Kidney glomerular epithelial cell (primary cell): ENCODE measurements around the gene CLSTN2.

Experiments
- DNase-seq: peaks from one replicate; lab custom pipeline; 2025; lab: John Stamatoyannopoulos, UW

CLSTN2 gene

GRCh38 chr3:140341817-140342403 is 406.9 kb downstream of the CLSTN2 start:
- no peak for DNase-seq

GRCh38 chr3:140342668-140343067 is 407.7 kb downstream of the CLSTN2 start:
- no peak for DNase-seq

GRCh38 chr3:140343211-140344081 is 408.5 kb downstream of the CLSTN2 start:
- DNase-seq, result no peak

GRCh38 chr3:140344082-140344454 is 409.1 kb downstream of the CLSTN2 start:
- no peak for DNase-seq

GRCh38 chr3:140344601-140345205 is 409.7 kb downstream of the CLSTN2 start:
- no peak for DNase-seq

- no peak for DNase-seq
Observed at GRCh38 chr3:140347151-140347550, 412.2 kb downstream of the CLSTN2 start.

- no peak for DNase-seq
Observed at GRCh38 chr3:140349938-140350337, 415.0 kb downstream of the CLSTN2 start.

GRCh38 chr3:140351466-140351865 is 416.5 kb downstream of the CLSTN2 start:
- no peak for DNase-seq

GRCh38 chr3:140355481-140355880 is 420.5 kb downstream of the CLSTN2 start:
- no peak for DNase-seq

- peak; percentile 28 for DNase-seq
Observed at GRCh38 chr3:140358686-140359085, 423.7 kb downstream of the CLSTN2 start.

- no peak for DNase-seq
Observed at GRCh38 chr3:140359233-140359995, 424.4 kb downstream of the CLSTN2 start.

- DNase-seq, result no peak
Observed at GRCh38 chr3:140360332-140360731, 425.3 kb downstream of the CLSTN2 start.

- DNase-seq, result peak; percentile 29
Observed at GRCh38 chr3:140363801-140364200, 428.8 kb downstream of the CLSTN2 start.

- DNase-seq, result no peak
Observed at GRCh38 chr3:140365872-140366697, 431.1 kb downstream of the CLSTN2 start.

- no peak for DNase-seq
Observed at GRCh38 chr3:140368223-140368811, 433.3 kb downstream of the CLSTN2 start.

- no peak for DNase-seq
Observed at GRCh38 chr3:140370686-140371085, 435.7 kb downstream of the CLSTN2 start.

- no peak for DNase-seq
Observed at GRCh38 chr3:140373234-140373633, 438.2 kb downstream of the CLSTN2 start.

- DNase-seq, result no peak
Observed at GRCh38 chr3:140375002-140375401, 440.0 kb downstream of the CLSTN2 start.

GRCh38 chr3:140376136-140376889 is 441.3 kb downstream of the CLSTN2 start:
- DNase-seq, result no peak

- DNase-seq, result no peak
Observed at GRCh38 chr3:140377644-140378043, 442.7 kb downstream of the CLSTN2 start.
